Epidermal melanocyte (primary cell): ENCODE data around the gene TXNDC16.

Experiments used
- DNase-seq: peaks from one replicate; pipeline ENCODE4 v3.0.0; 2011; ENCODE audit warnings: low spot score; ENCODE audit not compliant: insufficient read length

The TXNDC16 gene

GRCh38 chr14:52395728-52396127, 156.6 kb downstream of the TXNDC16 start:
- no peak for DNase-seq

- no peak for DNase-seq
These were observed 160.3 kb downstream of the TXNDC16 start for GRCh38 chr14:52391881-52392615.
